Adipocyte (in vitro differentiated cells): ENCODE results near the gene TAS1R3.

Experiments
- DNase-seq: peaks from one replicate; pipeline ENCODE4 v3.0.0-alpha.2; 2015; ENCODE audit warnings: low read depth
- H3K27me3 ChIP-seq: replicated peaks from 2 replicates; pipeline ENCODE4 v1.7.0; 2013; ENCODE audit warnings: mild to moderate bottlenecking, low read length, moderate library complexity; ENCODE audit not compliant: control insufficient read depth, insufficient read depth
- H3K36me3 ChIP-seq: 2 replicates; pipeline ENCODE4 v1.7.0; 2013; ENCODE audit warnings: low read length, mild to moderate bottlenecking, moderate library complexity; ENCODE audit not compliant: control insufficient read depth, insufficient read depth, severe bottlenecking
- H3K4me1 ChIP-seq: 2 replicates; pipeline ENCODE4 v1.7.0; 2013; ENCODE audit warnings: mild to moderate bottlenecking, low read length, moderate library complexity; ENCODE audit not compliant: control insufficient read depth, insufficient read depth
- H3K4me3 ChIP-seq: 2 replicates; pipeline ENCODE4 v1.7.0; 2013; ENCODE audit warnings: mild to moderate bottlenecking, low read length, moderate library complexity
- H3K9ac ChIP-seq: 2 replicates; pipeline ENCODE4 v1.7.0; 2013; ENCODE audit warnings: mild to moderate bottlenecking, low read length, moderate library complexity
- H3K9me3 ChIP-seq: 2 replicates; pipeline ENCODE4 v1.7.0; 2013; ENCODE audit warnings: mild to moderate bottlenecking, low read length, moderate library complexity; ENCODE audit not compliant: control insufficient read depth

Gene TAS1R3

GRCh38 chr1:1338278-1338677 is 7.2 kb downstream of the TAS1R3 start:
- DNase-seq = no peak
- Histone ChIP-seq H3K4me3 (no peak overlapping the region), H3K9ac (no peak overlapping the region), H3K4me1 (no peaks in the 10 kb centered on the region), H3K36me3 (peaks cover 32% of the 10 kb centered on the region), H3K27me3 (no peaks in the 10 kb centered on the region), H3K9me3 (no peaks in the 10 kb centered on the region)

- H3K27me3 ChIP-seq = no peaks in the 10 kb centered on the region
These were observed 9.1 kb downstream of the TAS1R3 start for GRCh38 chr1:1340185-1340584.

GRCh38 chr1:1340791-1341548 is 9.9 kb downstream of the TAS1R3 start:
- H3K27me3 ChIP-seq = no peaks in the 10 kb centered on the region
- H3K9ac ChIP-seq = no peak overlapping the region
- no peaks in the 10 kb centered on the region for H3K9me3 ChIP-seq
- DNase-seq = no peak
- H3K4me1 ChIP-seq = peaks cover 18% of the 10 kb centered on the region
- H3K36me3 ChIP-seq = peaks cover 32% of the 10 kb centered on the region
- no peak overlapping the region for H3K4me3 ChIP-seq

More at GRCh38 chr1:1340185-1340584, 9.1 kb downstream of the TAS1R3 start:
- no peak for DNase-seq
- Histone ChIP-seq H3K36me3 (peaks cover 32% of the 10 kb centered on the region), H3K4me1 (peaks cover 10% of the 10 kb centered on the region), H3K9me3 (no peaks in the 10 kb centered on the region), H3K4me3 (no peak overlapping the region), H3K9ac (no peak overlapping the region)

GRCh38 chr1:1341549-1342021 is 10.5 kb downstream of the TAS1R3 start:
- Histone ChIP-seq H3K27me3 (no peaks in the 10 kb centered on the region), H3K4me1 (peaks cover 24% of the 10 kb centered on the region), H3K36me3 (peaks cover 32% of the 10 kb centered on the region), H3K4me3 (no peak overlapping the region), H3K9ac (no peak overlapping the region), H3K9me3 (no peaks in the 10 kb centered on the region)
- DNase-seq = no peak

- peaks cover 29% of the 10 kb centered on the region for H3K4me1 ChIP-seq
- H3K27me3 ChIP-seq = no peaks in the 10 kb centered on the region
- H3K4me3 ChIP-seq = no peak overlapping the region
- H3K9me3 ChIP-seq = no peaks in the 10 kb centered on the region
- H3K36me3 ChIP-seq = peaks cover 32% of the 10 kb centered on the region
- no peak overlapping the region for H3K9ac ChIP-seq
- no peak for DNase-seq
These were observed 11.0 kb downstream of the TAS1R3 start for GRCh38 chr1:1342061-1342562.

- Histone ChIP-seq H3K9me3 (no peaks in the 10 kb centered on the region), H3K4me1 (peaks cover 34% of the 10 kb centered on the region), H3K9ac (no peak overlapping the region), H3K27me3 (no peaks in the 10 kb centered on the region), H3K4me3 (no peak overlapping the region), H3K36me3 (peaks cover 27% of the 10 kb centered on the region)
- DNase-seq = no peak
These were observed 11.6 kb downstream of the TAS1R3 start for GRCh38 chr1:1342584-1343115.

- no peak overlapping the region for H3K9ac ChIP-seq
- H3K27me3 ChIP-seq = no peaks in the 10 kb centered on the region
- no peak overlapping the region for H3K4me3 ChIP-seq
- no peaks in the 10 kb centered on the region for H3K9me3 ChIP-seq
- DNase-seq = no peak
- peaks cover 36% of the 10 kb centered on the region for H3K4me1 ChIP-seq
- peaks cover 19% of the 10 kb centered on the region for H3K36me3 ChIP-seq
These were observed 12.8 kb downstream of the TAS1R3 start for GRCh38 chr1:1343811-1344421.

- peak overlapping the region; percentile 12 for H3K4me3 ChIP-seq
- peaks cover 15% of the 10 kb centered on the region for H3K36me3 ChIP-seq
- H3K9me3 ChIP-seq = no peaks in the 10 kb centered on the region
- H3K4me1 ChIP-seq = peaks cover 36% of the 10 kb centered on the region
- DNase-seq = peak; percentile 77
- no peaks in the 10 kb centered on the region for H3K27me3 ChIP-seq
- peak overlapping the region; percentile 89 for H3K9ac ChIP-seq
These were observed 13.7 kb downstream of the TAS1R3 start for GRCh38 chr1:1344655-1345361.

GRCh38 chr1:1345384-1345783 is 14.3 kb downstream of the TAS1R3 start:
- H3K9me3 ChIP-seq = no peaks in the 10 kb centered on the region
- H3K4me1 ChIP-seq = peaks cover 36% of the 10 kb centered on the region
- peak overlapping the region; percentile 89 for H3K9ac ChIP-seq
- H3K4me3 ChIP-seq = peak overlapping the region; percentile 12
- DNase-seq = no peak
- H3K36me3 ChIP-seq = peaks cover 14% of the 10 kb centered on the region
- H3K27me3 ChIP-seq = no peaks in the 10 kb centered on the region

- Histone ChIP-seq H3K27me3 (no peaks in the 10 kb centered on the region), H3K9me3 (no peaks in the 10 kb centered on the region), H3K4me3 (peak overlapping the region; percentile 54), H3K36me3 (peaks cover 9% of the 10 kb centered on the region), H3K4me1 (peaks cover 36% of the 10 kb centered on the region), H3K9ac (peak overlapping the region; percentile 89)
- no peak for DNase-seq
These were observed 14.9 kb downstream of the TAS1R3 start for GRCh38 chr1:1345860-1346500.
